Measurements from ENCODE around the gene FMN1.

GRCh38 chr15:32746116-32746857 is 448.2 kb downstream of the FMN1 start:
- no peak for TF ChIP-seq POLR2A (IDR thresholded peaks at IDR 0.05)
- no peak for TF ChIP-seq CTCF (IDR thresholded peaks at IDR 0.05)
- TF ChIP-seq POLR2AphosphoS5 (IDR thresholded peaks at IDR 0.05) = no peak
- no peak for TF ChIP-seq EP300 (IDR thresholded peaks at IDR 0.05)
